Measurements from ENCODE around the gene SEC14L6. TPM values are rescaled to one million over a fixed set of nuclear protein-coding genes. Genes with fewer than 3 reads are reported as not detected.

SEC14L6 gene
- total RNA-seq, 1 donor from 2014 or later: 0.12 TPM

Other genes with a start within 250 kb of the SEC14L6 start
- 17.9 and 18.2 TPM in 2 replicates for gene TBC1D10A, start 219.8 kb downstream of the SEC14L6 start, total RNA-seq
- gene SF3A1, start 189.8 kb downstream of the SEC14L6 start, total RNA-seq: 75.7 and 116 TPM in 2 replicates
- gene CCDC157, start 189.7 kb downstream of the SEC14L6 start, total RNA-seq: 1.8 and 2.5 TPM in 2 replicates
- 18.8 and 26.4 TPM in 2 replicates for gene RNF215, start 159.3 kb downstream of the SEC14L6 start, total RNA-seq
- gene SEC14L2, start 149.7 kb downstream of the SEC14L6 start, total RNA-seq: 12.0 and 18.8 TPM in 2 replicates
- 25.1 and 26.9 TPM in 2 replicates for gene MTFP1, start 121.0 kb downstream of the SEC14L6 start, total RNA-seq
- gene SEC14L3, start 74.7 kb downstream of the SEC14L6 start, total RNA-seq: not detected in 2 replicates
- gene SEC14L4, start 41.0 kb downstream of the SEC14L6 start, total RNA-seq: not detected in 2 replicates
- gene GAL3ST1, start 27.9 kb upstream of the SEC14L6 start, total RNA-seq: 0.19 TPM in 1 of 2 replicates, not detected in the other
- gene PES1, start 45.2 kb upstream of the SEC14L6 start, total RNA-seq: 60.3 and 63.1 TPM in 2 replicates
- 40.1 and 47.5 TPM in 2 replicates for gene TCN2, start 60.4 kb upstream of the SEC14L6 start, total RNA-seq
- 23.0 and 36.5 TPM in 2 replicates for gene SLC35E4, start 89.0 kb upstream of the SEC14L6 start, total RNA-seq
- 16.5 and 23.4 TPM in 2 replicates for gene DUSP18, start 121.1 kb upstream of the SEC14L6 start, total RNA-seq
- gene OSBP2, start 148.1 kb upstream of the SEC14L6 start, total RNA-seq: 15.4 and 17.1 TPM in 2 replicates